HG03354 (cell line): Measurements from ENCODE around the gene CDK3.
"Not testable (repeated sequence)": the region's sequence is repeated elsewhere in the genome, so short reads cannot be mapped to it uniquely, and the experiment has no call there.

Experiments used
- ATAC-seq: cut with Tn5 transposase; IDR thresholded peaks from one replicate; pipeline ENCODE4 v1.9.1; 2021; ENCODE audit warnings: mild to moderate bottlenecking; ENCODE audit not compliant: unreplicated experiment, poor library complexity, severe bottlenecking

Gene CDK3

DNA sequence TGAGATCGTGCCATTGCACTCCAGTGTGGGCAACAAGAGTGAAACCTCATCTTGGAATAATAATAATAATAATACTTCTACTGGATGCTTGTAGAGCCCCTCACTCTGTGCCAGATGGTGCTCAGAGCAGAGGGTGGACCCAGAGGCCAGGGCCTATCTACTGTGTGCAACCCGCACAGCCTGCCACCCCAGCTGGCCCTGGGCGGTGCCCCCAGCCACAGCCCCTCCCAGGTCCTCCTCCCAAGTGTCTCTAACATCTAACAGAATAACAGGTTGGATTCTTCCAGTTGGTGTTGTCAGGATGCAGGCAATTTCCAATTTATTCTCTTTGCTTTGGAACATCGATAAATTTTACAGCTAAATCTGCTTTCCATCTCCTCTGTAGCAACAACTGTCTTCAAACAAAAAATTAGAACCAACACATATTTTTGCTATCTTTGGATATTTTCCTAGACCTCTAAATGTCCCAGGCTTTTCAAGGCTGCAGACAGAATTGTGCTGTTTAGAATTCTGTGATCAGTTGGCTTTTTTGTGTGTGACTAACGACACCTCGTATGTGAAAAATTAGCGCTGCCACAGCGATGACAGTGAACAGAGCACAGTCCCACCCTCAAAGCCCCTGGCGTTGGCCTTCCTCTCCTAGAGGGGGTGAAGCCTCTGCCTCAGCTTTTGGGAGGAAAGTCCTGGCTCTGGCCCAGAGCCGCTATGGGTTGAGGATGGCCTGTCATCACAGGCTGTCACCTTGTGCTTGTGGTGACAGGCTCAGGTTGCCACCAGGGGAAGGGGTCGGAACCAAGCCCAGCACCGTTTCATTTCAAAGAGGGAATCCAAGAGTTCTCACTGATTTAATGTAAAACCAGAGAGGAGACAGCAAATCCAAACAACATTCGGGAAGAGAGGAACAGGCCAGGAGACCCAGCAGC lies 34.0 kb downstream of the CDK3 start:
- ATAC-seq: no peak

GRCh38 chr17:76036497-76037261 lies 36.0 kb downstream of the CDK3 start:
- ATAC-seq: no peak

DNA sequence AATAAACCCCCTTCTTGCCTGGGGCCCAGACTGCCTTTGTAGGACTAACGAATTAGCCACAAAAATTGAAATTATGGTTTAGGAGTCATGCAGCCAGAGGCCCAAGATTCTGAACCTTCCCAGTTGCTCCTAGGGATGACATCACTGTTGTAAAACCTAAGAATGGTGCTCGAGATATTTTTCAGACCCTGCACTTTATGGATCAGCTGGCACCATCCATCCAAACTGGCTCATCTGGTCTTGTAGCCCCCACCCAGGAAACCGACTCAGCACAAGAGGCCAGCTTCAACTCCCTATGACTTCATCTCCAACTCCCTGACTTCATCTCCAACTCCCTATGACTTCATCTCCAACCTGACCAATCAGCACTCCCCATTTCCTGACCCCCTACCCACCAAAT lies 37.4 kb downstream of the CDK3 start:
- ATAC-seq: no peak

DNA sequence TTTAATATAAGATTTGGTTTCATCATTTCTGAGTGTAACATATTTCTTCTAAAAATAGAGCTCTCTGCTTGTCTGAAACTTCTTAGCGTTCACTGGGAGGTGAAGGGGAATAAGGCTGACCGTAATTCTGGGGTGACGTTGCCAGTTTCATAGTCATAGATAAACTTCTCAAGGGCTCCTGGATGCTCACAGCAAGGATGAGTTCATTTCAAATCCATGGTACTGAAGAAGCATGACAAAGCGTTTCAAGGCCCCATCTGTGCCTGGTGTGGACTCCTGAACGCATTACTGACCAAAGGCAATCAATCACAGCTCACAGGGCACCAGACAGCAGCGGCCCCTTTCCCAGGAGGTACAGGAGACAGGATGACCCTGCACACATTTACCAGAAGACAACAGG lies 38.5 kb downstream of the CDK3 start:
- no peak for ATAC-seq

GRCh38 chr17:76040376-76040775 lies 39.7 kb downstream of the CDK3 start:
- ATAC-seq: no peak

DNA sequence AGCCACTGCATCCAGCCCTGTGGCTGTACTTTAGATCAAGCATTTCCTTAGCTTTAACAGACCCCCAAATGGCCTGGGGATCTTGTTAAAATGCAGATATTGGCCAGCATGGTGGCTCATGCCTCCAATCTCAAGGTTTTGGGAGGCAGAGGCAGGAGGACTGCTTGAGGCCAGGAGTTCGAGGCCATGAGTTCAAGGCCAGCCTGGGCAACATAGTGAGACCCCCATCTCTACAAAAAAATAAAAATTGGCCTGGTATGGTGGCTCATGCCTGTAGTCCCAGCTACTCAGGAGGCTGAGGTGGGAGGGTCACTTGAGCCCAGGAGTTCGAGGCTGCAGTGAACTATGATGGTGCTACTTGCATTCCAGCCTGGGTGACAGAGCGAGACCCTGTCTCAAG lies 42.2 kb downstream of the CDK3 start:
- ATAC-seq: not testable (repeated sequence)

- not testable (repeated sequence) for ATAC-seq
Measured at GRCh38 chr17:76044475-76045007, 43.9 kb downstream of the CDK3 start.

DNA sequence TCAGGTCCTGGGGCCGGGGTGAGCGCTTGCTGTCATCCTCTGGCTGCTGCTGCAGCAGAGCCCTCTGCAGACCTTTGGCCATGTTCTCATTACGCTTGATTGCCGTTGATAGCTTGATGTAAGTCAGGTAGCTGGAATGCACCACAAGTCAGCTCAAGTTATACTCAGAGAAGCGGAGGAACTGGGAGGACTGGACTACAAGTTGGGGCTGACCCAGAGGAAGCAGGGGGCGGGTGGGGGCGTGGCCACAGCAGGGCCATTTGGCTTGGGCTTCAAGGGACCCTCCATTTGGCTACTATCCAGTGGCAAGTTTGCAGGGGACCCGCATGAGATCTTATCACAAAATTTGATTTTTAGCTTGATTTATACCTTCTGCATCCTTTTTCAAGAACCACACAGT lies 45.4 kb downstream of the CDK3 start:
- no peak for ATAC-seq

- ATAC-seq: no peak
Measured at GRCh38 chr17:76048025-76048605, 47.5 kb downstream of the CDK3 start.

- no peak for ATAC-seq
Measured at GRCh38 chr17:76048711-76049110, 48.1 kb downstream of the CDK3 start.

DNA sequence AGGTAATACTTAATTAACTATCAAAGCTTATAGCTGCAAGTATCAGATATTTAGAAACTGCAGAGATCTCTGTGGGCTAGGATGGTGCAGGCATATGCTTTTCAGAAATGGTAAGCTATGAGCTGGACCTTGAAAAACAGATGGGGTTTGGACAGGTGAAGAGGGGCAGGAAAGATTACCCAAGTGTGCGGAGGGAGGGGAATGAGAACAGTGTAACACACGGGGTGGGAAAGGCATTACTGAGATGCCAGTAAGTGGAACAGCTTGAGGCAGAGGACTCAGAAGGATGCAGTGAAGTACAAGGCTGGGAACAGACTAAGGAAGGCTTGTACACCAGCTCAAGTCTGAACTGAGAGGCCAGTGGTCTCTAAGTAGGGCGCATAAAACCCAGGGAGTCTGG lies 48.6 kb downstream of the CDK3 start:
- ATAC-seq: no peak

DNA sequence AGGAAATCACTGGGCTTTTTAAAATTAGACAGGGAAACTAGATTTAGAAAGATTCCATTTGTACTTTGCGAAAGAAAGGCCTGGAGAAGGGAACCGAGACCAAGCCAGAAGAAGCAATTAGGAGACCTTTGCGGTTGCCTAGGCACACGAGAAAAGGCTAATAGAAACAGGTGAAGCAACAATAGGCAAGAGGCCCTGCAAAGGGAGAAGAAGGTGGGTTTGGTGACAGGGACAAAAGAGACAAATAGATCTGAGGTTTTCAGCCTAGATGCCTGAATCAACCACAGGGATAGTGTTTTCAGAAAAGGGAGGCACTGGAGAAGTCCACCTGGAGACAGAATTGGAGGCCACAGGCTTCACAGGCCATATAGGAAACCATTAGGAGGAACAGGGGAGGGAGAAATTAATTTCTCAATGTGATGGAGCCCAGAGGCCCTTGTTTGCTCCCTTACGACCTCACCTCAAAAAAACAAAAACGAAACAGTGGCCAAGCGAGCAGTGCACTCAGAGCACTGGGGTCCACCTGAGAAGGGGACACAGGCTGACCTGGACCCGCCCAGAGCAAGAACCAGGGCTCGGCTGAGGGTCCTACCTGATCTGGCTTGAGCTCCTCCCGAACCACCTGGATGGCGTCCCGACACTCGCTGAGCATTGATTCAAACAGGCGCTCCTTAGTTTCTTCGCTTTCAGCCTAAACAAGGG lies 49.3 kb downstream of the CDK3 start:
- no peak for ATAC-seq

DNA sequence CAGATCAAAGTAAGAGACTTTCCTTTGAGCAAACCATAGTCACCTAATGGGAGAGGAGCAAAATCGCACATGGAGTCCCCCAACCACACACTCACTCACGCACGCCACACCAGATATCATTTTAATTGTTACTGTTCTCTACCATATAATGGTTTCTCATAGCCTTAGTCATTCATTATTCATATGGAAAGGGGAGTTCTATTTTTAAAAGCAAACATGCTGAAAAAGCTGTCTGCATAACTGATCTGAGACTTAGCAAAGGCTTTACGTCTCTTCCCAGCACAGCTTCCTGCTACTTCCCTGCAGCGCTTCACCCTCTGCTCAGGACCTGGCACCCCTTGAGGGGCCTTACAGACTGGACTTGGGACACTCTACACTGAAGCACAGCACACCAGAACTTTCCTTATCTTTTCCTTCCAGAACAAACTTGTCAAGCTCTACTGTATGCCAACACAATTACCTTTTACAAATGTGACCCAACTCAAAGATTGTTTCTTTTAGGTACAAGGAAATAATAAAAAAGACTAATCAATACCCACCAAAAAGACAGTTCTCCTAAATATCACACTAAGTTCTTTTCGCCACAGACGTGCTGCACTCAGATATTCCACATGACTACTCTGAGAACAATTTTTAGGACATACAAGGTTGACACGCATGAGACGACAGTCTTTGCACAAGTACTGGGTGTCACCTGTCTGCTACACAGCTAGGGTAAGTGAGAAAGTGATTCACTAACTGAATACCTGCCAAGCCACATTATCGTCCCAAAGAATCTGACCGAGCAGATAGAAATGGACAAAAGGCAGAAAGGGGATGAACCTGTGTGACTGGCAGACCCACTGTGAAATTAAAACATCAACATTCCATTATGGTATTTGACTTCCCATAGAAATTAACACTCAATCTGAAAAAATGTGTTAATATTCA lies 50.1 kb downstream of the CDK3 start:
- no peak for ATAC-seq

DNA sequence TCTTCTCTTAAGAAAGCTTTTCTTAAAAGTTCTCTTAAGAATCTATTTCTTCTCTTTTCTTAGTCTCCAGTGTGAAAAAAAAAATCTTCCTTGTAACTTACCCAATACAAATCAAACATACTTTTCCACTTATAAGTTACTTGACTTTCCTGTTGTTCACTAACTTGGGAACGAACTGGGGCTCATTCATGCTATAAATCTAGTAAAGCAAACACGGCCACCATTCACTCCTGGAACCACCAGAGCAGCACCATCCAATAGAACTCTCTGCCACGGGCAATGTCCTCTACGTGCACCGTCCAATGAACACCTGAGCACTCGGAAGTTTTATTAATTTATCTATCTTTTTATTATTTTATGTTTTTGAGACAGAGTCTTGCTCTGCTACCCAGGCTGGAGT lies 50.9 kb downstream of the CDK3 start:
- ATAC-seq: no peak

DNA sequence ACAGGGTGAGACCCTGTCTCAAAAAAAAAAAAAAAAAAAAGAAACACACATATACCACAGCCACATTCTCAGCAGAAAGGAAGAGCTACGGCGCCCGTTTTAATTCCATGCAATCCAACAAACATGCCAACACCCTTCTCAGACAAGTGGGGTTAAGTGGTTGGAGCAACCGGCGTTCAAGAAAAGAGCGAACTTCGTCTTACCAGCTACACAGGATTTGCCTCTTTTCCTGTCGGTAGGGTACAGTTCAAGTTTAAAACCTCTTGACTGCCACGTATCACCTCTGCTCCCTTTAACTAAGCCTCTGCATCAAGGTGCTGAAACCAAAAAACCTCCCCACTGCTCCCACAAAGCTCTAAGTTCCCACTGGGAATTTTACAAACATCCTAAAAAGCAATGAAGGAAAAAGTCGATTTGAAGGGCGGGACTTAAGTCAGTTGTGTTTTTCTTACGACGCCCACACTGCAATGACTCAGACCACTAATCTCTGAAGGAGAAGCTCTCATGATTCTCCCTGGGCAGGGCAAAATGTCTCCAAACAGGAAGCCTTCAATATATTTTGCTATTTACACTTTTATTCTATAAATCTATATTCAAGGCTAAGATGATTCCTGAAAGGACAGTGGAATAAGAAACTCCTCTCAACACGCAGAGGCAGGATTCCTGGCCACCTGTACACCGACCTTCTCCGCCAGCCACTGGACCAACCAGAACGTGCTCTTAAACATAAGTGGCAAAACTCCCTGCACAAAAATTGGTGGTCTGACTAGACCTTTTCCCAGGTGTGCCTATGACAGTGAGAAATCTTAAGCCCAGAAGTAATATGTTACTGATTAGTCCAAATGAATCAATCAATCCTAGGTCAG lies 52.8 kb downstream of the CDK3 start:
- no peak for ATAC-seq

DNA sequence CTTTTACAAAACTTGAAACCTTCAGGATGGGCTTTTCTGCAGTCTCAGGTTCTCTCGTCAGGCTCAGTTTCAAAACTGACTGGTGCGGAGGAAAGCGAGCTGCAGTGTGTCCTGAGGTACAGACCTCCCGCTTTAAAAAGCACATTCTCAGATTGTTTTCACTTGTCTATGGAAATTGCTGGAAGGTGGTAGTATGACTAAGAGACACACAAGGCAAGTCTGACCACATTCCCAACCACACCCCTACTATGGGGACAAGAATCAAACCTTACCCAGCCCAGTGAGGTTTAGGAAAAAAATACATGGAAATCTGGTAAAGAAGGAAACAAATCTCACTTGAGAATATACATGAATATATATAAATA lies 53.4 kb downstream of the CDK3 start:
- ATAC-seq: no peak
